Fibroblast of the conjunctiva (primary cell): ENCODE results near the gene ARHGAP22.

Source experiments
- DNase-seq: peaks from one replicate; pipeline ENCODE4 v3.0.0-alpha.2; 2010; ENCODE audit warnings: low read depth

ARHGAP22 gene

GRCh38 chr10:48552946-48553564, 51.8 kb downstream of the ARHGAP22 start:
- no peak for DNase-seq

GRCh38 chr10:48551861-48552591, 52.8 kb downstream of the ARHGAP22 start:
- peak; percentile 39 for DNase-seq

- DNase-seq, result no peak
Observed at GRCh38 chr10:48550977-48551376, 53.9 kb downstream of the ARHGAP22 start.

GRCh38 chr10:48550071-48550691, 54.7 kb downstream of the ARHGAP22 start:
- DNase-seq, result no peak

GRCh38 chr10:48549236-48549635, 55.6 kb downstream of the ARHGAP22 start:
- DNase-seq, result no peak

GRCh38 chr10:48548531-48549135, 56.2 kb downstream of the ARHGAP22 start:
- DNase-seq, result no peak

- no peak for DNase-seq
Observed at GRCh38 chr10:48547981-48548380, 56.9 kb downstream of the ARHGAP22 start.

GRCh38 chr10:48547061-48547895, 57.6 kb downstream of the ARHGAP22 start:
- DNase-seq, result no peak

GRCh38 chr10:48545462-48546145, 59.3 kb downstream of the ARHGAP22 start:
- no peak for DNase-seq

GRCh38 chr10:48543182-48543844, 61.6 kb downstream of the ARHGAP22 start:
- DNase-seq, result no peak

GRCh38 chr10:48542471-48543181, 62.2 kb downstream of the ARHGAP22 start:
- no peak for DNase-seq

- DNase-seq, result no peak
Observed at GRCh38 chr10:48541144-48541795, 63.6 kb downstream of the ARHGAP22 start.

GRCh38 chr10:48538611-48539010, 66.3 kb downstream of the ARHGAP22 start:
- DNase-seq, result no peak

GRCh38 chr10:48536916-48537890, 67.7 kb downstream of the ARHGAP22 start:
- no peak for DNase-seq

- DNase-seq, result no peak
Observed at GRCh38 chr10:48536156-48536500, 68.7 kb downstream of the ARHGAP22 start.

GRCh38 chr10:48535416-48536155, 69.3 kb downstream of the ARHGAP22 start:
- no peak for DNase-seq

GRCh38 chr10:48533951-48534720, 70.7 kb downstream of the ARHGAP22 start:
- DNase-seq, result no peak
